Calu3 (cell line): Measurements from ENCODE around the gene ZSCAN31. TPM values are rescaled to one million over a fixed set of nuclear protein-coding genes. Genes with fewer than 3 reads are reported as not detected.
"Not testable (repeated sequence)": the region's sequence is repeated elsewhere in the genome, so short reads cannot be mapped to it uniquely, and the experiment has no call there.

Source experiments
- BruUV-seq: library from RNA; stranded (reverse); fragments of 400-500 nt; replicated peaks from 2 replicates; lab custom pipeline; 2021; lab: Mats Ljungman, UMichigan
- CTCF ChIA-PET: fragments of 300-600 bp; sonication (Branson Sonifier 250); formaldehyde crosslinking; loops from one replicate; lab custom pipeline; 2022; ENCODE audit warnings: antibody characterized with exemption; lab: Charles Lee
- DNase-seq: peaks from one replicate; pipeline ENCODE4 v3.0.0; 2022
- H3K27ac Mint-ChIP-seq: one replicate; pipeline ENCODE4 v1.8.0; 2022; ENCODE audit warnings: mixed read lengths; ENCODE audit not compliant: unreplicated experiment
- H3K27me3 Mint-ChIP-seq: one replicate; pipeline ENCODE4 v1.8.0; 2022; ENCODE audit warnings: mixed read lengths; ENCODE audit not compliant: unreplicated experiment
- H3K36me3 Mint-ChIP-seq: one replicate; pipeline ENCODE4 v1.8.0; 2022; ENCODE audit warnings: mild to moderate bottlenecking, moderate library complexity, mixed read lengths; ENCODE audit not compliant: insufficient read depth, unreplicated experiment
- H3K4me1 Mint-ChIP-seq: one replicate; pipeline ENCODE4 v1.8.0; 2022; ENCODE audit warnings: mild to moderate bottlenecking, low read depth, mixed read lengths; ENCODE audit not compliant: unreplicated experiment
- H3K4me3 Mint-ChIP-seq: one replicate; pipeline ENCODE4 v1.8.0; 2022; ENCODE audit warnings: mild to moderate bottlenecking, low read depth, moderate library complexity, mixed read lengths; ENCODE audit not compliant: unreplicated experiment
- H3K9me3 Mint-ChIP-seq: one replicate; pipeline ENCODE4 v1.8.0; 2022; ENCODE audit warnings: low read depth, mixed read lengths; ENCODE audit not compliant: unreplicated experiment
- intact Hi-C: fragments of 100-400 bp; cut with micrococcal nuclease; formaldehyde crosslinking; loops from one replicate; pipeline ENCODE4 v1.10.0; 2022; ENCODE audit not compliant: unreplicated experiment
- total RNA-seq: library from RNA; stranded (reverse); gene quantifications from 2 replicates; pipeline ENCODE4 v1.2.3, GENCODE V29; 2022
- TF ChIP-seq, protein P1 (sequence below): fragments of 200-600 bp; IDR thresholded peaks from one replicate; pipeline ENCODE4 v1.8.0; 2022; ENCODE audit warnings: antibody characterized with exemption; ENCODE audit not compliant: unreplicated experiment

Gene ZSCAN31
- total RNA-seq, 1 experiment from 2014 or later, result 4.9 TPM

DNA sequence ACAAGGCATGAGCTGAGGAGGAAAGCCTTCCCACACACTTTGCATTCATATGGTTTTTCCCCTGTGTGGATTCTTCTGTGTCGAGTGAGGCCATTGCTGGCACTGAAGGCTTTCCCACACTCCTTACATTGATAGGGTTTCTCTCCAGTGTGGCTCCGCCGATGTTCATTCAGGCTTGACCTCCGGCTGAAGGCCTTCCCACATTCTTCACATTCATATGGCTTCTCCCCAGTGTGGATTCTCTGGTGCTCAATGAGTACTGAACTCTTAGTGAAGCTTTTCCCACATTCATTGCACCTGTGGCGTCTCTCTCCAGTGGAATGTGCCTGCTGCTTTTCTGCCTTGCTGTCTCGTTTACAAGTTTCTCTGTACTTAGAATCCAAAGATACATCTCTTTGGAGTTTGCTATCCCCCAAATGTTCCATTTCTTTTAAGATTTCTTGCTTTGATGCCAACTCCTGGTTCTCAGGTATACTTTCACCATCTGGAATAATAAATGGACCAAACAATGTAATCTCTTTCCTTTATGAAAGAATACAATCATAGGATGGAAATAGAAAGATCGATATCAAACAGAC, 9.5 kb downstream of the ZSCAN31 start:
- no peaks in the 10 kb centered on the region for H3K4me1 Mint-ChIP-seq
- CTCF ChIA-PET, result no interaction called here
- H3K9me3 Mint-ChIP-seq, result peaks cover 33% of the 10 kb centered on the region
- no peaks in the 10 kb centered on the region for H3K36me3 Mint-ChIP-seq
- no peak overlapping the region for H3K4me3 Mint-ChIP-seq
- no peaks in the 10 kb centered on the region for H3K27me3 Mint-ChIP-seq
- no TSS peak for BruUV-seq
- H3K27ac Mint-ChIP-seq, result no peak overlapping the region
- intact Hi-C loops, result no loop called here
- no peak for DNase-seq
- TF ChIP-seq, protein P1, sequence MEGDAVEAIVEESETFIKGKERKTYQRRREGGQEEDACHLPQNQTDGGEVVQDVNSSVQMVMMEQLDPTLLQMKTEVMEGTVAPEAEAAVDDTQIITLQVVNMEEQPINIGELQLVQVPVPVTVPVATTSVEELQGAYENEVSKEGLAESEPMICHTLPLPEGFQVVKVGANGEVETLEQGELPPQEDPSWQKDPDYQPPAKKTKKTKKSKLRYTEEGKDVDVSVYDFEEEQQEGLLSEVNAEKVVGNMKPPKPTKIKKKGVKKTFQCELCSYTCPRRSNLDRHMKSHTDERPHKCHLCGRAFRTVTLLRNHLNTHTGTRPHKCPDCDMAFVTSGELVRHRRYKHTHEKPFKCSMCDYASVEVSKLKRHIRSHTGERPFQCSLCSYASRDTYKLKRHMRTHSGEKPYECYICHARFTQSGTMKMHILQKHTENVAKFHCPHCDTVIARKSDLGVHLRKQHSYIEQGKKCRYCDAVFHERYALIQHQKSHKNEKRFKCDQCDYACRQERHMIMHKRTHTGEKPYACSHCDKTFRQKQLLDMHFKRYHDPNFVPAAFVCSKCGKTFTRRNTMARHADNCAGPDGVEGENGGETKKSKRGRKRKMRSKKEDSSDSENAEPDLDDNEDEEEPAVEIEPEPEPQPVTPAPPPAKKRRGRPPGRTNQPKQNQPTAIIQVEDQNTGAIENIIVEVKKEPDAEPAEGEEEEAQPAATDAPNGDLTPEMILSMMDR, result no peak

DNA sequence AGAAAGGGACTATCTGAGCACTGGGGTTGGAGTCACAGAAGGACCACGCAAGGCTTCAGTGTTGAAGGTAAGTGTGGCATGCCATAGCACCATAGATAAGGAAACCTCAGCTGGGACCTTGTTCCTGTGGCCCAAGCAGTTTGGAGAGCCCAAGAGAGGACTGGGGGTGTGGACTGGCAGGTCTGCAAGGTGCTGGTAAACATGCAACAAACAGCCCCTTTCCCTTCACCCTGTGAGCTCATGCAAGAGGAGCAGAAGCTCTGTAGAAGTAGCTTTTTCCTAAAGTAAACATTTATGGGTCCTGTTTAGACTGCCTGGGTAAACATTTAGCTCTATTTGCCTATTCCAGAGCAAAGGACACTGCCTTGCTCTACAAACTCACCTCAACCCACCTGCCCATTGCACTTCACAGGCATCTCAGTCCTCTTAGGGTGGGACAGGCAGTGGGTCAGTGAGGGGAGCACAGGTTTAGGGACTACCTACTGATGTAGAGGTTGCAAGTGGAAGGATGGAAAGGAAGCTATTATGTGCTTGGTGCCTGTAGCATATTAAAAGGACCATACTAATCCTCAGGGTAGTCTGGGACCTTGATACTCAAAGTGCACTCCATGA, 12.0 kb downstream of the ZSCAN31 start:
- CTCF ChIA-PET, result no interaction called here
- BruUV-seq, result no TSS peak
- H3K4me3 Mint-ChIP-seq, result no peak overlapping the region
- intact Hi-C loops, result no loop called here
- peaks cover 28% of the 10 kb centered on the region for H3K9me3 Mint-ChIP-seq
- no peak for DNase-seq
- no peaks in the 10 kb centered on the region for H3K4me1 Mint-ChIP-seq
- H3K27me3 Mint-ChIP-seq, result no peaks in the 10 kb centered on the region
- TF ChIP-seq, protein P1, result no peak
- H3K27ac Mint-ChIP-seq, result no peak overlapping the region
- H3K36me3 Mint-ChIP-seq, result no peaks in the 10 kb centered on the region

DNA sequence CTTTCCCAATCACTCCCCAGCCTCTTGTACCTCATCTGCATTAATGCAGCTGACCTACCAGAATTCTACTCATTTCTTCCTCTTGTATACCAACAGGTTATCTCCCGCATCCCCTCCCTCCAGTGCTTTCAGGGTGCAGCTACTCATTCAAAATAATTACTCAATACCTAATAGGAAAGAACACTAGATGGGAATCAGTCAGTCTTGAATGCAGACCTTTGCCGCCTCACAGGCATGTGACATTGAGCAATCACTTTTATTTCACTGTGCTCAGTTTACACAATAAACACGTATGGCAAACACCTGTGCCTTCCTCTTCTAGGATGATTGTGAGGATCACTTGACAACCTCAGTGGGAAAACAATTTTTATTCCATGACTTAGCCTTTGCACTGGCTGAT, 13.3 kb downstream of the ZSCAN31 start:
- Mint-ChIP-seq H3K4me3 (no peak overlapping the region), H3K36me3 (no peaks in the 10 kb centered on the region), H3K27ac (no peak overlapping the region), H3K4me1 (no peaks in the 10 kb centered on the region), H3K9me3 (peaks cover 23% of the 10 kb centered on the region), H3K27me3 (no peaks in the 10 kb centered on the region)
- TF ChIP-seq, protein P1, result no peak
- no TSS peak for BruUV-seq
- no peak for DNase-seq
- CTCF ChIA-PET, result no interaction called here
- intact Hi-C loops, result no loop called here

DNA sequence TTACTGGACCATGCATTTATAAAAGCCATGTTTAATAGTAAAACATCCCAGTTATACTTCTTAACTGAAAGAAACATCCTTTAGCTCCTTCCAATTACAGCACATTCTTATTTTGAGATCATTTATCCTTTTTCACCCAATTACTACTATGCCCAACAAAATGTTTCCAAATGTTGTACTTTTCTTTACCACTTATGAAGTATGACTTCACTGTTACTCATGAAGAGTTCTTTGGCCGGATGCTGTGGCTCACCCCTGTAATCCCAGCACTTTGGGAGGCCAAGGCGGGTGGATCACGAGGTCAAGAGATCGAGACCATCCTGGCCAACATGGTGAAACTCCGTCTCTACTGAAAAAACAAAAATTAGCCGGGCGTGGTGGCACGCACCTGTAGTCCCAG, 18.1 kb downstream of the ZSCAN31 start:
- H3K27ac Mint-ChIP-seq, H3K4me1 Mint-ChIP-seq, H3K36me3 Mint-ChIP-seq, H3K27me3 Mint-ChIP-seq, H3K9me3 Mint-ChIP-seq, intact Hi-C loops, BruUV-seq, DNase-seq, CTCF ChIA-PET, H3K4me3 Mint-ChIP-seq: not testable (repeated sequence)

DNA sequence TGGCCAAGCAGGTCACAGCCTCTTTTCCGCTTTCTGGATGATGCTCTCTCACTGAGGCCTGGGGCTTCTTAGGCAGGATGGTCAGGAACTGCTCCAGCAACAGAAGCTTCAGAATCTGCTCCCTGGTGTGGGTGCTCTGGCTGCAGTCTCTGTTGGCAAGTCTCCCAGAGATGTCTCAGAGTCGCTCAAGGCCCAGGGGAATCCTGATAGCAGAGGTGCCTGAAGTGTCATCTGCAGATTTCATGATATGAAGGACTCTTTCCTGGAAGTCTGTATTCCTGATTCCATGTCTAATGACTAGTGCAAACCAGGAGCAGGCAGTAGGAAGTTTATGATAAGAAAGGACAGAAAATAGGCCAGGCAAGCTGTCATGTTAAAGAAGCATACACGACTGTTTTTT, 20.3 kb downstream of the ZSCAN31 start:
- H3K4me1 Mint-ChIP-seq, result no peaks in the 10 kb centered on the region
- H3K27ac Mint-ChIP-seq, result no peak overlapping the region
- no peaks in the 10 kb centered on the region for H3K27me3 Mint-ChIP-seq
- no TSS peak for BruUV-seq
- CTCF ChIA-PET, result no interaction called here
- no peaks in the 10 kb centered on the region for H3K36me3 Mint-ChIP-seq
- peaks cover 2% of the 10 kb centered on the region for H3K9me3 Mint-ChIP-seq
- DNase-seq, result no peak
- TF ChIP-seq, protein P1, result no peak
- intact Hi-C loops, result no loop called here
- H3K4me3 Mint-ChIP-seq, result no peak overlapping the region
